GM21367 (cell line): ENCODE data around the gene GALNT7.
"Not testable (repeated sequence)": the region's sequence is repeated elsewhere in the genome, so short reads cannot be mapped to it uniquely, and the experiment has no call there.

Experiments used
- ATAC-seq: cut with Tn5 transposase; IDR thresholded peaks from one replicate; pipeline ENCODE4 v1.9.1; 2021; ENCODE audit not compliant: unreplicated experiment

GALNT7 gene

GRCh38 chr4:173165706-173166105 lies 2.9 kb upstream of the GALNT7 start:
- ATAC-seq = no peak

GRCh38 chr4:173166491-173166890 lies 2.1 kb upstream of the GALNT7 start:
- ATAC-seq = no peak

GRCh38 chr4:173167758-173168395 lies 734 bp upstream of the GALNT7 start:
- ATAC-seq = peak; percentile 12

- ATAC-seq = peak; percentile 21
These were observed 492 bp downstream of the GALNT7 start for GRCh38 chr4:173169178-173169427.

- peak; percentile 57 for ATAC-seq
These were observed 994 bp downstream of the GALNT7 start for GRCh38 chr4:173169428-173170181.

GRCh38 chr4:173170182-173170778 lies 1.7 kb downstream of the GALNT7 start:
- ATAC-seq = no peak

GRCh38 chr4:173171098-173171497 lies 2.5 kb downstream of the GALNT7 start:
- no peak for ATAC-seq

GRCh38 chr4:173171987-173172386 lies 3.4 kb downstream of the GALNT7 start:
- no peak for ATAC-seq

- ATAC-seq = no peak
These were observed 5.6 kb downstream of the GALNT7 start for GRCh38 chr4:173174184-173174583.

- ATAC-seq = no peak
These were observed 6.0 kb downstream of the GALNT7 start for GRCh38 chr4:173174594-173175012.

- ATAC-seq = no peak
These were observed 7.4 kb downstream of the GALNT7 start for GRCh38 chr4:173176010-173176409.

GRCh38 chr4:173177232-173177631 lies 8.6 kb downstream of the GALNT7 start:
- no peak for ATAC-seq

GRCh38 chr4:173178144-173178543 lies 9.5 kb downstream of the GALNT7 start:
- ATAC-seq = no peak

GRCh38 chr4:173181848-173182247 lies 13.2 kb downstream of the GALNT7 start:
- peak; percentile 51 for ATAC-seq

GRCh38 chr4:173182403-173182802 lies 13.8 kb downstream of the GALNT7 start:
- no peak for ATAC-seq

GRCh38 chr4:173183659-173184247 lies 15.1 kb downstream of the GALNT7 start:
- ATAC-seq = not testable (repeated sequence)

- no peak for ATAC-seq
These were observed 17.4 kb downstream of the GALNT7 start for GRCh38 chr4:173185847-173186510.

GRCh38 chr4:173187732-173188131 lies 19.1 kb downstream of the GALNT7 start:
- no peak for ATAC-seq

GRCh38 chr4:173188648-173189047 lies 20.0 kb downstream of the GALNT7 start:
- no peak for ATAC-seq

- no peak for ATAC-seq
These were observed 20.6 kb downstream of the GALNT7 start for GRCh38 chr4:173189117-173189693.

- no peak for ATAC-seq
These were observed 23.0 kb downstream of the GALNT7 start for GRCh38 chr4:173191623-173192041.
